Pulmonary artery endothelial cell (primary cell): ENCODE measurements around the gene PSMC5. TPM values are rescaled to one million over a fixed set of nuclear protein-coding genes. Genes with fewer than 3 reads are reported as not detected.
A peak's percentile ranks its signal among the peaks of the same experiment; 100 is the strongest.

Source experiments
- DNase-seq: peaks from one replicate; pipeline ENCODE4 v3.0.0-alpha.2; 2011; ENCODE audit warnings: low read depth, low spot score
- total RNA-seq: library from RNA; depleted of rRNA; stranded (reverse); fragments of >200 nt; gene quantifications from 2 replicates; pipeline ENCODE4 v1.2.3, GENCODE V29; 2014

Gene PSMC5
- total RNA-seq, 1 donor from 2014 or later = 137 TPM

GRCh38 chr17:63820963-63821561, 6.2 kb upstream of the PSMC5 start:
- DNase-seq = no peak

GRCh38 chr17:63821804-63822203, 5.4 kb upstream of the PSMC5 start:
- no peak for DNase-seq

- DNase-seq = no peak
Measured at GRCh38 chr17:63822537-63822936, 4.7 kb upstream of the PSMC5 start.

- no peak for DNase-seq
Measured at GRCh38 chr17:63823659-63824331, 3.4 kb upstream of the PSMC5 start.

- no peak for DNase-seq
Measured at GRCh38 chr17:63824362-63824761, 2.9 kb upstream of the PSMC5 start.

- DNase-seq = no peak
Measured at GRCh38 chr17:63826468-63827001, 696 bp upstream of the PSMC5 start.

- DNase-seq = no peak
Measured at GRCh38 chr17:63827801-63828221, 580 bp downstream of the PSMC5 start.

GRCh38 chr17:63828936-63829335, 1.7 kb downstream of the PSMC5 start:
- no peak for DNase-seq

- no peak for DNase-seq
Measured at GRCh38 chr17:63830278-63830677, 3.0 kb downstream of the PSMC5 start.

GRCh38 chr17:63830904-63831491, 3.8 kb downstream of the PSMC5 start:
- no peak for DNase-seq

GRCh38 chr17:63831505-63831904, 4.3 kb downstream of the PSMC5 start:
- no peak for DNase-seq

GRCh38 chr17:63832014-63832413, 4.8 kb downstream of the PSMC5 start:
- DNase-seq = no peak

GRCh38 chr17:63832455-63832854, 5.2 kb downstream of the PSMC5 start:
- DNase-seq = no peak

- DNase-seq = no peak
Measured at GRCh38 chr17:63833026-63833740, 6.0 kb downstream of the PSMC5 start.

- no peak for DNase-seq
Measured at GRCh38 chr17:63833741-63834373, 6.6 kb downstream of the PSMC5 start.

GRCh38 chr17:63834431-63835166, 7.4 kb downstream of the PSMC5 start:
- DNase-seq = peak; percentile 73

- DNase-seq = no peak
Measured at GRCh38 chr17:63835167-63835720, 8.0 kb downstream of the PSMC5 start.

GRCh38 chr17:63836811-63837210, 9.6 kb downstream of the PSMC5 start:
- DNase-seq = no peak

- no peak for DNase-seq
Measured at GRCh38 chr17:63837480-63837879, 10.2 kb downstream of the PSMC5 start.

GRCh38 chr17:63837962-63838600, 10.8 kb downstream of the PSMC5 start:
- DNase-seq = no peak
